ENCODE data around the gene PFDN5.

The PFDN5 gene

GRCh38 chr12:53267306-53267998, 27.9 kb upstream of the PFDN5 start:
- peaks cover 33% of the 10 kb centered on the region for H3K79me2 ChIP-seq (ENCODE audit: low read length)
- peak overlapping the region; percentile 96 for H3K4me2 ChIP-seq (ENCODE audit: low read depth, low read length)
- peak overlapping the region; percentile 80 for H3K4me3 ChIP-seq (ENCODE audit: low read length)
- H3F3A ChIP-seq (ENCODE audit: insufficient read depth, low read length): peaks cover 6% of the 10 kb centered on the region; the same call in 1 of the 2 replicates
- H3K36me3 ChIP-seq (replicated peaks; ENCODE audit: insufficient read depth, low read length): no peaks in the 10 kb centered on the region
- peak overlapping the region; percentile 43; the same call in 1 of the 2 replicates for H3K27ac ChIP-seq (ENCODE audit: low read length)
- H3K9me2 ChIP-seq (replicated peaks; ENCODE audit: insufficient read depth, low read length): no peaks in the 10 kb centered on the region
- no peaks in the 10 kb centered on the region for H3K9me3 ChIP-seq (replicated peaks; ENCODE audit: insufficient read depth, low read length)
- H3K27me3 ChIP-seq (replicated peaks; ENCODE audit: insufficient read depth, low read length): no peaks in the 10 kb centered on the region
- H3K9ac ChIP-seq (ENCODE audit: low read length): peak overlapping the region; percentile 68; the same call in 1 of the 2 replicates
- H2AFZ ChIP-seq (ENCODE audit: low read length): peak overlapping the region; percentile 62
- H3K4me1 ChIP-seq (ENCODE audit: low read length): peaks cover 6% of the 10 kb centered on the region
- DNase-seq: no peak
- no peaks in the 10 kb centered on the region for H4K20me1 ChIP-seq (ENCODE audit: insufficient read depth, low read length)
- no peak for TF ChIP-seq EZH2 (optimal IDR thresholded peaks at IDR 0.05; ENCODE audit: low read depth, low read length)
- no peak for TF ChIP-seq CTCF (IDR thresholded peaks at IDR 0.05; ENCODE audit: low read length)
- no peak for TF ChIP-seq EZH2phosphoT487 (IDR thresholded peaks at IDR 0.05; ENCODE audit: low read length)

DNA sequence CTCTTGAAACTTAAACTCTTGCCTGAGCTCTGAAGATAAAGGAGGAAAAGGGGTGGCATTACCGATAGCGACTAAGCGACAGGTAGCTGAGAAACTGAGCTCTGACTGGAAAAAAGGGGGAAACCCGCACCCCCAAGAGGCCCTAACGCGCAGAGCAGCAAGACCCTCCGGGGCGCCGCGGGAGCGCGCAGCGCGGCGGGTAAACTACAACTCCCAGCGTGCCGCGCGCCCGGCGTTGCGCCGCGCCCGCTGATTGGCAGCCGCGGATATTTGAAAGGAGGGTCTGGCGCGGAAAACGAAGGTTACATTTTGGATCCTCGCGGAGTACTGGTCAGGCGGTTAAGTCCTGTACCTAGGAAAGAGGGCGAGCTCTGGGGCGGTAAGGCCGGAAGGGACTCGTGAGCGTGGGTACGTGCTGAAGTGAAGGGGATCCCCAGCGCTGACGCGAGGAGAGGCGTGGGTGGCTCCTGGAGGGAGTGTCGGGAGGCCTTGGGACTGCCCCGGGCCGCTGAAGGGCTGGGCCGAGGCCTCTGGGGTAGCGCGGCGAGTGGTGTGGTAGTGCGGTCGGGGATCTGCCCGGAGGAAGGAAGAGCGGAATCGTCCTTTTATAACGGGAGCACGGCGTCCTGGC, 27.2 kb upstream of the PFDN5 start, which contains the start of gene ESPL1:
TSS of gene ESPL1 (plus strand) at position 301 of the 631 bp plus-strand sequence. CDS start 468 bp downstream, outside the sequence.
- Histone ChIP-seq H3K79me2 (ENCODE audit: low read length) (peaks cover 36% of the 10 kb centered on the region), H3K27me3 (replicated peaks; ENCODE audit: insufficient read depth, low read length) (no peaks in the 10 kb centered on the region), H2AFZ (ENCODE audit: low read length) (peak within 1 kb of the TSS; percentile 62), H3K4me1 (ENCODE audit: low read length) (peaks cover 6% of the 10 kb centered on the region), H3F3A (ENCODE audit: insufficient read depth, low read length) (peaks cover 6% of the 10 kb centered on the region; the same call in 1 of the 2 replicates), H3K4me2 (ENCODE audit: low read depth, low read length) (peak within 1 kb of the TSS; percentile 96), H3K27ac (ENCODE audit: low read length) (peak within 1 kb of the TSS; percentile 43; the same call in 1 of the 2 replicates), H3K36me3 (replicated peaks; ENCODE audit: insufficient read depth, low read length) (no peaks in the 10 kb centered on the region), H3K9me2 (replicated peaks; ENCODE audit: insufficient read depth, low read length) (no peaks in the 10 kb centered on the region), H3K4me3 (ENCODE audit: low read length) (peak within 1 kb of the TSS; percentile 80), H4K20me1 (ENCODE audit: insufficient read depth, low read length) (no peaks in the 10 kb centered on the region), H3K9ac (ENCODE audit: low read length) (peak within 1 kb of the TSS; percentile 68), H3K9me3 (replicated peaks; ENCODE audit: insufficient read depth, low read length) (no peaks in the 10 kb centered on the region)
- DNase-seq: peak; percentile 86
- no peak for TF ChIP-seq EZH2phosphoT487 (IDR thresholded peaks at IDR 0.05; ENCODE audit: low read length)
- peak; percentile 42 for TF ChIP-seq CTCF (IDR thresholded peaks at IDR 0.05; ENCODE audit: low read length)

- no peaks in the 10 kb centered on the region for H4K20me1 ChIP-seq (ENCODE audit: insufficient read depth, low read length)
- peak overlapping the region; percentile 43; the same call in 1 of the 2 replicates for H3K27ac ChIP-seq (ENCODE audit: low read length)
- H2AFZ ChIP-seq (ENCODE audit: low read length): peak overlapping the region; percentile 62
- peaks cover 6% of the 10 kb centered on the region for H3K4me1 ChIP-seq (ENCODE audit: low read length)
- H3K9me3 ChIP-seq (replicated peaks; ENCODE audit: insufficient read depth, low read length): no peaks in the 10 kb centered on the region
- peak overlapping the region; percentile 68 for H3K9ac ChIP-seq (ENCODE audit: low read length)
- H3K36me3 ChIP-seq (replicated peaks; ENCODE audit: insufficient read depth, low read length): no peaks in the 10 kb centered on the region
- peak overlapping the region; percentile 80 for H3K4me3 ChIP-seq (ENCODE audit: low read length)
- peaks cover 36% of the 10 kb centered on the region for H3K79me2 ChIP-seq (ENCODE audit: low read length)
- no peaks in the 10 kb centered on the region for H3K9me2 ChIP-seq (replicated peaks; ENCODE audit: insufficient read depth, low read length)
- no peak for DNase-seq
- no peak for TF ChIP-seq EZH2 (optimal IDR thresholded peaks at IDR 0.05; ENCODE audit: low read depth, low read length)
- no peak for TF ChIP-seq EZH2phosphoT487 (IDR thresholded peaks at IDR 0.05; ENCODE audit: low read length)
- no peak for TF ChIP-seq CTCF (IDR thresholded peaks at IDR 0.05; ENCODE audit: low read length)
- H3K4me2 ChIP-seq (ENCODE audit: low read depth, low read length): peak overlapping the region; percentile 96
- H3F3A ChIP-seq (ENCODE audit: insufficient read depth, low read length): peaks cover 6% of the 10 kb centered on the region; the same call in 1 of the 2 replicates
- H3K27me3 ChIP-seq (replicated peaks; ENCODE audit: insufficient read depth, low read length): no peaks in the 10 kb centered on the region
Measured at GRCh38 chr12:53268630-53269562, 26.4 kb upstream of the PFDN5 start.
